SK-N-SH (cell line): ENCODE results near the gene PSMB9.

Experiments
- EP300 ChIP-seq, 2 experiments: IDR thresholded peaks; 2 replicates each; pipeline versions ENCODE4 v1.4.0 to v1.6.1; 2012; ENCODE audit warnings: borderline replicate concordance in 1 of 2, low read depth in 1 of 2, low read length in 1 of 2
- MAX ChIP-seq: IDR thresholded peaks from 2 replicates; pipeline ENCODE4 v1.4.0; 2012; ENCODE audit warnings: low read depth
- MXI1 ChIP-seq: IDR thresholded peaks from 2 replicates; pipeline ENCODE4 v1.6.1; 2012; ENCODE audit warnings: mild to moderate bottlenecking, low read depth, low read length, improper control_type of control experiment
- TAF1 ChIP-seq: IDR thresholded peaks from 2 replicates; pipeline ENCODE4 v1.6.1; 2012; ENCODE audit warnings: low read depth, mild to moderate bottlenecking, low read length, moderate library complexity, borderline replicate concordance
- USF2 ChIP-seq: fragments of 150-350 bp; IDR thresholded peaks from 2 replicates; pipeline ENCODE4 v1.6.1; 2017; ENCODE audit warnings: antibody characterized with exemption, low read length, low read depth, borderline replicate concordance
- TF ChIP-seq, protein P1 (sequence below): fragments of 200-600 bp; sonication (generic); IDR thresholded peaks from 2 replicates; pipeline ENCODE4 v1.6.1; 2017; ENCODE audit warnings: antibody characterized with exemption, mild to moderate bottlenecking, moderate library complexity

- TF ChIP-seq TAF1: no peak
- no peak for TF ChIP-seq MAX
- TF ChIP-seq, protein P1, sequence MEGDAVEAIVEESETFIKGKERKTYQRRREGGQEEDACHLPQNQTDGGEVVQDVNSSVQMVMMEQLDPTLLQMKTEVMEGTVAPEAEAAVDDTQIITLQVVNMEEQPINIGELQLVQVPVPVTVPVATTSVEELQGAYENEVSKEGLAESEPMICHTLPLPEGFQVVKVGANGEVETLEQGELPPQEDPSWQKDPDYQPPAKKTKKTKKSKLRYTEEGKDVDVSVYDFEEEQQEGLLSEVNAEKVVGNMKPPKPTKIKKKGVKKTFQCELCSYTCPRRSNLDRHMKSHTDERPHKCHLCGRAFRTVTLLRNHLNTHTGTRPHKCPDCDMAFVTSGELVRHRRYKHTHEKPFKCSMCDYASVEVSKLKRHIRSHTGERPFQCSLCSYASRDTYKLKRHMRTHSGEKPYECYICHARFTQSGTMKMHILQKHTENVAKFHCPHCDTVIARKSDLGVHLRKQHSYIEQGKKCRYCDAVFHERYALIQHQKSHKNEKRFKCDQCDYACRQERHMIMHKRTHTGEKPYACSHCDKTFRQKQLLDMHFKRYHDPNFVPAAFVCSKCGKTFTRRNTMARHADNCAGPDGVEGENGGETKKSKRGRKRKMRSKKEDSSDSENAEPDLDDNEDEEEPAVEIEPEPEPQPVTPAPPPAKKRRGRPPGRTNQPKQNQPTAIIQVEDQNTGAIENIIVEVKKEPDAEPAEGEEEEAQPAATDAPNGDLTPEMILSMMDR: no peak
- TF ChIP-seq EP300 (IDR thresholded peaks at IDR 0.05; ENCODE audit: borderline replicate concordance in 1 of 2, low read depth in 1 of 2, low read length in 1 of 2): no peak
- TF ChIP-seq MXI1: no peak
- no peak for TF ChIP-seq USF2
Observed at GRCh38 chr6:32815996-32816395, 38.0 kb upstream of the PSMB9 start.
